ENCODE results near the gene CABCOCO1.

CABCOCO1 gene

DNA sequence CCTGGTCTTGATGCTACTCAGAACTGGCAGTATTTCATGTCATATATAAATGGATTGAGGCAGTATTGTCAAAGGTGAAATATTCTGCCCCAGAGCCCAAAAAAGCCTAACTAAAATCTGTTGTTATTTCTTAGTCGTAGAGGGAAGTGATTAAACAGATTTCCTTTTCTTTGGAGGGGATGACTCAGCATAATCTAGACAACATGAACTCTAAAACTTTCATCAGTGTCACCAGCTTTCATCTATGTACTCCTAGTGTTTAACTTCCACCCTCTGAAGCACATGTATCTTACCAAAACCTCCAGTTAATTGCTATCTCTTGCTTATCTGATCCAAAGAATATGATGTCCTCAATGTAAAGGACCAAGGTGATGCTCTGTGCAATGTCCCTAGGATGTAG is 141.7 kb downstream of the CABCOCO1 start:
- TF ChIP-seq Cebpa-rat (IDR thresholded peaks at IDR 0.05) = no peak
- Histone ChIP-seq H3K4me2 (no peak overlapping the region), H3K9ac (no peak overlapping the region), H3K4me1 (no peaks in the 10 kb centered on the region), H3K9me3 (no peaks in the 10 kb centered on the region), H3K27me3 (no peaks in the 10 kb centered on the region), H3K27ac (no peak overlapping the region), H3K36me3 (no peaks in the 10 kb centered on the region), H3K4me3 (no peak overlapping the region), H4K20me1 (no peaks in the 10 kb centered on the region)

DNA sequence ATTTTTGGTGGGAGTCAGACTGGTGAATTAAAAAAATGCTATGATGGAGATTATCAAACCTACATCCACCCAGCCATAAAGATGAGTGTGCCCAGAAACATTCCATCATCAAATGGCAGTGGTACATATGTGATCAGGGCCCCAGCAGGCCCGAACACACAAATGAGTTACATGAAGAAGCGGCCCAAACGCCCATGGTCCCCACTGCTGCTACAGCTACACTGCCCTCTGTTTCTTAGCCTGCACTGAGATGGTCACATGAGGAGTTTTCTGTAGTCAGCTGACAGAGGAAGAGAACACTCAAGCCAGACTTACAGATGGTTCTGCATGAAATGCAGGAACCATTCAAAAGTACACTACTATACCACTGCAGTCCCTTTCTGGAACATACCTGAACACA is 142.4 kb downstream of the CABCOCO1 start:
- Histone ChIP-seq H3K27me3 (no peaks in the 10 kb centered on the region), H3K4me3 (no peak overlapping the region), H3K9me3 (no peaks in the 10 kb centered on the region), H3K4me2 (no peak overlapping the region), H3K4me1 (no peaks in the 10 kb centered on the region), H3K36me3 (no peaks in the 10 kb centered on the region), H3K27ac (no peak overlapping the region), H3K9ac (no peak overlapping the region), H4K20me1 (no peaks in the 10 kb centered on the region)
- TF ChIP-seq Cebpa-rat (IDR thresholded peaks at IDR 0.05) = no peak

DNA sequence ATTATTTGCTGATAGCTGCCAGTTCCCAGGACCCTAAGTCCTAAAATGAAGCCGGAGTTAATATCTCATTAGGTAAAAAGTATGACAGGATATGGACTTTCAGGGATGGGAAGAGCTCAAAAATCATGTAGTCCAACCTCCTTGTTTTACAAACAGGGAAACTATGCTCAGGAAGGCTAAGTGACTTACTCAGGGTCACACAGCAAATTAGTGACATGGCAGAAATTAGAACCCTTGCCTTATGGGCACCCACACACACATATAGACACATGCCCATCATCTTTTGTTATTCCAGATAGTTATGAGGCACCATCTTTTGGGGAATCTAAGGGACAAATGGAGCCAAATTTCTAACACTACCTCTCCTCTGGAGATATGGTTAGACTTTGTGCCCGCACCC is 147.5 kb downstream of the CABCOCO1 start:
- no peak for TF ChIP-seq Cebpa-rat (IDR thresholded peaks at IDR 0.05)
- H3K4me2 ChIP-seq = no peak overlapping the region
- no peaks in the 10 kb centered on the region for H3K36me3 ChIP-seq
- H3K4me3 ChIP-seq = no peak overlapping the region
- H3K4me1 ChIP-seq = no peaks in the 10 kb centered on the region
- H3K27ac ChIP-seq = no peak overlapping the region
- H3K9me3 ChIP-seq = no peaks in the 10 kb centered on the region
- no peaks in the 10 kb centered on the region for H3K27me3 ChIP-seq
- no peaks in the 10 kb centered on the region for H4K20me1 ChIP-seq
- H3K9ac ChIP-seq = no peak overlapping the region

DNA sequence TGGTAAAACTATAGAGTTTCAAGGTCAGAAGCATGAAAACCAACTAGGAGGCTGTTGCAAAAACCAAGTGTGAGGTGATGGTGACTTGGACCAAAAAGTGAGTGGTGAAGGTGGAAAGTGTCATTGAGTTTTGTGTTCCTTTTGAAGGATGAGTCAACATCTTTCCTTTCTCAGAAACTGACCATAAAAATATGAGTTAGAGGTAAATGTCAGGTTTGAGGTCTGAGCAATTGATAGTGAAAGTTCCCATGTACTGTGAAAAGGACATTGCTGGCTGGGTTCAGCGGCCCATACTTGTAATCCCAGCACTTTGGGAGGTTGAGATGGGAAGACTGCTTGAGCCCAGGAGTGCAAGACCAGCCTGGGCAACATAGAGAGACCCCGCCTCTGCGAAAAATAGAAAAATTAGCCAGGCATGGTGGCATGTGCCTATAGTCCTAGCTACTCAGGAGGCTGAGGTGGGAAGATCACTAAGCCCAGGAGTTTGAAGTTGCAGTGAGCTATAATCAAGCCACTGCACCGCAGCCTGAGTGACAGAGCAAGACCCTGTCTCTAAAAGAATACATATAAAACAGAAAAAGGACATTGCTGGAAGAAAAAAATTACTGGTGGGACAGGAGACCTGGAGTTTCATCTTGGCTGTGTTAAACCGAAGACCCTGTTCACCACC is 149.5 kb downstream of the CABCOCO1 start:
- no peaks in the 10 kb centered on the region for H3K9me3 ChIP-seq
- no peak overlapping the region for H3K4me3 ChIP-seq
- H4K20me1 ChIP-seq = no peaks in the 10 kb centered on the region
- H3K4me1 ChIP-seq = no peaks in the 10 kb centered on the region
- no peak overlapping the region for H3K4me2 ChIP-seq
- H3K9ac ChIP-seq = no peak overlapping the region
- no peaks in the 10 kb centered on the region for H3K27me3 ChIP-seq
- TF ChIP-seq Cebpa-rat (IDR thresholded peaks at IDR 0.05) = no peak
- H3K27ac ChIP-seq = no peak overlapping the region
- no peaks in the 10 kb centered on the region for H3K36me3 ChIP-seq

DNA sequence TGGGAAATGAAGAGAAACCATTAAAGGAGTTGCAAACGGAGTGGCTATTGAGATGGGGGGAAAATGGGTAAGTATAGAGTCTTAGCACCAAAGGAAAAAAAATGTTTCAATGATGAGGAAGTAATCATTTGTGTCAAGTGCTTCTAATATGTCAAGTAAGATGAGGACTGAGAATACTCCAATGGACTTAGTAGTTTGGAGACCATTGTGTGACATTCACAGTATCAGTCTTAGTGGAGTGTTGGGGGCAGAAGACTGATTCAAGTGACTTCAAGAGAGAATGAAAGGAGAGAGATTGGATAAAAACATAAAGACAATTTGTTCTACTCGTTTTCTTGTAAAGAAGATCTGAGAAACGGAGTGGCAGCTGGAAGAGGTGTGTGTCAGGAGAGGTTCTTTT is 150.2 kb downstream of the CABCOCO1 start:
- Histone ChIP-seq H3K9ac (no peak overlapping the region), H3K9me3 (no peaks in the 10 kb centered on the region), H4K20me1 (no peaks in the 10 kb centered on the region), H3K4me3 (no peak overlapping the region), H3K4me2 (no peak overlapping the region), H3K36me3 (no peaks in the 10 kb centered on the region), H3K27ac (no peak overlapping the region), H3K4me1 (no peaks in the 10 kb centered on the region), H3K27me3 (no peaks in the 10 kb centered on the region)
- no peak for TF ChIP-seq Cebpa-rat (IDR thresholded peaks at IDR 0.05)

DNA sequence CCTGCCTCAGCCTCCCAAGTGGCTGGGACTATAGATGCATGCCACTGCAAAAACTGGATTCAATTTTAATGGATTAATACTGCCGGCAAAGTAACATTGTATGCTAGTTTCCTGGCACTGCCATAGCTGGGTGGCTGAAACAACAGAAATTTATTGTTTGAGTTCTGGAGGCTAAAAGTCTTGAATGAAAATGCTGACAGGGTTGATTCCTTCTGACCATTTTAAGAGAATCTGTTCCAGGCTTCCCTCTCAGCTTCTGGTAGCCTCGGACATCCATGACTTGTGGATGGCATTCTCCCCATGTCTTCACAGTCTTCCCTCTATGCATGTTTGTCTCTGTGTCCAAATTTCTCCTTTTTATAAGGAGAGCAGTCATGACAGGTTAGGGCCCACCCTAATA is 151.4 kb downstream of the CABCOCO1 start:
- no peak for TF ChIP-seq Cebpa-rat (IDR thresholded peaks at IDR 0.05)

DNA sequence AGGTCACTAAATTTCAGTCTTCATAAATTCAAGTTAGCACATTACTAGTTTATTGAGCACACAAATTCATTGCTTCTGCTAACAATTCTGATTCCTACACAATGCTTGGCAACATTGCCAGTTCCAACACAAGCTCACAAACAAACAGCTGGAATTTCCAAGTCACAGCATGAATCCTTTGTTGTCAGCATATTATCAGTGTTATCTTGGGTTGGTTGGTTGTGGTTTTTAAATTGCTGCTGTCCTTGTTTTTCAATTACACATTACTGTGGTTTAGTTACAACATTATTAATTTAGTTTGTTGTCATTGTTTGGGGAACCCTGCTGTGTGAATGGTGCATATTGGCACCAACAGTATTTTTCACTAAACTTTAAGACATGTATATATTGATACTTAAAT is 152.8 kb downstream of the CABCOCO1 start:
- no peaks in the 10 kb centered on the region for H3K4me1 ChIP-seq
- H3K36me3 ChIP-seq = no peaks in the 10 kb centered on the region
- H3K27me3 ChIP-seq = no peaks in the 10 kb centered on the region
- no peaks in the 10 kb centered on the region for H4K20me1 ChIP-seq
- no peak overlapping the region for H3K9ac ChIP-seq
- no peak overlapping the region for H3K27ac ChIP-seq
- no peak for TF ChIP-seq Cebpa-rat (IDR thresholded peaks at IDR 0.05)
- H3K4me3 ChIP-seq = no peak overlapping the region
- no peaks in the 10 kb centered on the region for H3K9me3 ChIP-seq
- H3K4me2 ChIP-seq = no peak overlapping the region

More for the DNA sequence above, 151.4 kb downstream of the CABCOCO1 start:
- Histone ChIP-seq H3K4me1 (no peaks in the 10 kb centered on the region), H3K4me2 (no peak overlapping the region), H3K27ac (no peak overlapping the region), H3K9me3 (no peaks in the 10 kb centered on the region), H3K4me3 (no peak overlapping the region), H4K20me1 (no peaks in the 10 kb centered on the region), H3K36me3 (no peaks in the 10 kb centered on the region), H3K27me3 (no peaks in the 10 kb centered on the region), H3K9ac (no peak overlapping the region)

All from BLaER1 (cell line).